Measurements from ENCODE around the gene AGAP1. TPM values are rescaled to one million over a fixed set of nuclear protein-coding genes. Genes with fewer than 3 reads are reported as not detected.

The AGAP1 gene
- total RNA-seq, 1 donor from 2014 or later, result 54.7 TPM

DNA sequence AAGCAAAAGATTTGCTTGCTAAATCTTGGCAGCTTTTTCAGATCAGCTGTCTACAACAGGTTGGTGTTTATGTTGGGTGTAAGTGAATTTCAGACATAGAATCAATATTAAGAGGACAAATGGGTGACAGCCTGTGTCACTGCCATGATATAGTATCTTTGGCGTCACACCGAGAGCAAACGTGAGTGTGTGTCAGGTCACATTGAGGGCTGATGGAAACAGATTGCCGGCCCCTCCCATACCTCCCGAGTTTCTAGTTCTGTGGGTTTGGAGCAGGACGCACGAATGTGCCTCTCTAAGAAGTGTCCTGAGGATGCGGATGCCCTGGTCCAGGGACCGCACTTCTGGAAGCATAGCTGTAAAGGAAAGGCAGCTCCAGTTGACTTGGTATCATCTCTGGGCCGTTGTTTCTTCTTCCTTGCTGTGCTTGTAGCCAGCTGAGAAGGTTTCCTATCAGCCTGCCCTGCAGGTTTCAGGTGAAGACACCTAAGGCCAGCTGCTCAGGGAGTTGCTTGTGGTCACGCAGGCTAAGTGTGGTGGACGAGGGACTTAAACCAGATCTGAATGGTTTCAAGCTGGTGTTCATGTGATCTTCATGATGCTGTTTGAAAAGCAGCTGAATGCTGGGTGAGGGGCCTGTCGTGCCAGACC is 6.4 kb downstream of the AGAP1 start:
- no peak for DNase-seq (ENCODE audit: low read depth, low spot score)
- Mint-ChIP-seq H3K4me1 (peaks cover 84% of the 10 kb centered on the region), H3K27ac (ENCODE audit: unreplicated experiment) (no peak overlapping the region), H3K4me3 (no peak overlapping the region), H3K9me3 (no peaks in the 10 kb centered on the region), H3K27me3 (ENCODE audit: low read depth) (no peaks in the 10 kb centered on the region), H3K36me3 (ENCODE audit: low read depth) (no peaks in the 10 kb centered on the region)
- TF ChIP-seq, protein P1, sequence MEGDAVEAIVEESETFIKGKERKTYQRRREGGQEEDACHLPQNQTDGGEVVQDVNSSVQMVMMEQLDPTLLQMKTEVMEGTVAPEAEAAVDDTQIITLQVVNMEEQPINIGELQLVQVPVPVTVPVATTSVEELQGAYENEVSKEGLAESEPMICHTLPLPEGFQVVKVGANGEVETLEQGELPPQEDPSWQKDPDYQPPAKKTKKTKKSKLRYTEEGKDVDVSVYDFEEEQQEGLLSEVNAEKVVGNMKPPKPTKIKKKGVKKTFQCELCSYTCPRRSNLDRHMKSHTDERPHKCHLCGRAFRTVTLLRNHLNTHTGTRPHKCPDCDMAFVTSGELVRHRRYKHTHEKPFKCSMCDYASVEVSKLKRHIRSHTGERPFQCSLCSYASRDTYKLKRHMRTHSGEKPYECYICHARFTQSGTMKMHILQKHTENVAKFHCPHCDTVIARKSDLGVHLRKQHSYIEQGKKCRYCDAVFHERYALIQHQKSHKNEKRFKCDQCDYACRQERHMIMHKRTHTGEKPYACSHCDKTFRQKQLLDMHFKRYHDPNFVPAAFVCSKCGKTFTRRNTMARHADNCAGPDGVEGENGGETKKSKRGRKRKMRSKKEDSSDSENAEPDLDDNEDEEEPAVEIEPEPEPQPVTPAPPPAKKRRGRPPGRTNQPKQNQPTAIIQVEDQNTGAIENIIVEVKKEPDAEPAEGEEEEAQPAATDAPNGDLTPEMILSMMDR (conservative IDR thresholded peaks at IDR 0.05), result no peak

DNA sequence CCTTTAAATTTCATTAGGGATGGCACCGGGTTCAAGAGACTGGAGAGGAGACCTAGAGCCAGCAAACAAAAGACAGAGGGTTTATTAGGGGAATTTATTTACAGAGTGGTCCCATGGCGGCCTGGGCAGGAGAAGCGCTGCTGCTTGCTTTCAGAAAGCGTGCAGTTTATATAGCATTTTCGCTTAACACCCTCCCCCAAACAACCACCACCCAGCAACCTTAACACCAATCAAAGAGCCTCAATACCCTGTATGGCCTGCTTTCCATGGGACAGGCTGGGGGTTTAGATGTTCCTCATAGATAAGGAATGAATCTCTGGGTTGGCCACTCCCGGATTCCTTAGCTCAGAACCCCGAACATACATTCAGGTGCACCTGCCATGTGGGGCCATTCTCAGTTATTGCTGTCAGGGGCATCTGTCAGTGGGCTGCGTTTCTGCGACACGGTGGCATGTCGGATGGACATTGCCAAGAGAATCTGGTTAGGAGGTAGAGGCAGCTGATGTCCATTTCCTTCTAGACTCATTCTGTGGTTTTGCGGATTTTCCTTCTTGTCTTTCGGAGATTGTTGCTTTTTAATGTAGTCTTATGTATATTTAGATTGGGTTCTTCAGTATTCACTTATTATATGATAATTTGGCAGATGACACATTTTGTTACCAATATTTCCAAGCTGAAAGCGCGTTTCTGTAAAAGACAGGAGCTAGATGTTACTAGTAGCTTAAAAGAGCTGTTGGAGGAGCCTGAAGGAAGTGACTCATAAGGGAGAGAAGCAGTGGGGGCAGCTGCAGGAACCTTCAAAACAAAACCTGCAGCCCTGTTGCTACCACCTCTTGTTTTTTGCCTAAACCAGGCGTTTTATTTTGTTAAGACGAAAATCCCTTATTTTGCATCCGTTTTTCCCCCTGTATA is 7.2 kb downstream of the AGAP1 start:
- no peak overlapping the region for H3K27ac Mint-ChIP-seq (ENCODE audit: unreplicated experiment)
- no peaks in the 10 kb centered on the region for H3K9me3 Mint-ChIP-seq
- H3K36me3 Mint-ChIP-seq (ENCODE audit: low read depth), result no peaks in the 10 kb centered on the region
- TF ChIP-seq, protein P1 (conservative IDR thresholded peaks at IDR 0.05), result no peak
- H3K4me3 Mint-ChIP-seq, result peak overlapping the region; percentile 71
- no peak for DNase-seq (ENCODE audit: low read depth, low spot score)
- H3K27me3 Mint-ChIP-seq (ENCODE audit: low read depth), result no peaks in the 10 kb centered on the region
- H3K4me1 Mint-ChIP-seq, result peaks cover 81% of the 10 kb centered on the region

DNA sequence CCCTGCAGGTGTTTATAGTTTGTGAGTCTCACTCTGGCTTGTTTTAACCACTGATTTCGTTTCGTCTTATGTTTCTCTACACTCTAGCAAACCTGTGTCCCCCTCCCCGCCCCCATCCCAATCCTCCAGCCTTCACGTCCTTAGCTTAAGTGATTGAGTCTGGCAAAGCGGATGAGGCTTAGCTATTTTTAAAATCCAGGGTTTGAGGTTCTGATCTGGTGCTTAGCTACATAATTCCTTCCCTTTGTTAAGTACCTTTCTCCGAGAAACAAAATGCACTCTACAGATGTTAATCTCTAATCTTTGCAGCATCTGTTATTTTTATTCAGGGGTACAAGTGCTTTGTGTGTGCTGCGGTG is 7.8 kb downstream of the AGAP1 start:
- TF ChIP-seq, protein P1 (conservative IDR thresholded peaks at IDR 0.05), result no peak
- no peaks in the 10 kb centered on the region for H3K27me3 Mint-ChIP-seq (ENCODE audit: low read depth)
- H3K9me3 Mint-ChIP-seq, result no peaks in the 10 kb centered on the region
- DNase-seq (ENCODE audit: low read depth, low spot score), result no peak
- H3K4me1 Mint-ChIP-seq, result peaks cover 79% of the 10 kb centered on the region
- no peak overlapping the region for H3K27ac Mint-ChIP-seq (ENCODE audit: unreplicated experiment)
- H3K4me3 Mint-ChIP-seq, result no peak overlapping the region
- no peaks in the 10 kb centered on the region for H3K36me3 Mint-ChIP-seq (ENCODE audit: low read depth)

DNA sequence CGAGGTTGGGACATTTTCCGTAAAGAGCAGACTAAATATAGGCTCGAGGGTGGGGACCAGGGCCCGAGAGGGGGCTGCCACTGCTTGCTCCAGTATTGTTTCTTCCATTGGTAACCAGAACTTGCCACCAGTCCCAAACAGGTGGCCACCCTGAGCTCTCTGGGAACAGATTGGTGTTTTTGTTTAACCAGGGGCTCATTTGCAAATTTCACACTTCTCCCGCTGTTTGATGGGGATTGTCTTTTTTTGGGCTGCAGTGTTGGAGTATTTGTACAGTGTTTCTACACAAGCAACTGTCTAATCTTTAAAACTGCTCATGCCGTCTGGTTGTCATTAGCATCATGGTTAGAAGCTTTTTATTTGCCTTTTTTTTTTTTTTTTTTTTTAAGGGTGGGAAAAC is 8.5 kb downstream of the AGAP1 start:
- H3K27me3 Mint-ChIP-seq (ENCODE audit: low read depth), result no peaks in the 10 kb centered on the region
- H3K36me3 Mint-ChIP-seq (ENCODE audit: low read depth), result peaks cover 3% of the 10 kb centered on the region
- TF ChIP-seq, protein P1 (conservative IDR thresholded peaks at IDR 0.05), result no peak
- H3K4me3 Mint-ChIP-seq, result no peak overlapping the region
- DNase-seq (ENCODE audit: low read depth, low spot score), result no peak
- peaks cover 80% of the 10 kb centered on the region for H3K4me1 Mint-ChIP-seq
- peak overlapping the region; percentile 30 for H3K27ac Mint-ChIP-seq (ENCODE audit: unreplicated experiment)
- no peaks in the 10 kb centered on the region for H3K9me3 Mint-ChIP-seq

DNA sequence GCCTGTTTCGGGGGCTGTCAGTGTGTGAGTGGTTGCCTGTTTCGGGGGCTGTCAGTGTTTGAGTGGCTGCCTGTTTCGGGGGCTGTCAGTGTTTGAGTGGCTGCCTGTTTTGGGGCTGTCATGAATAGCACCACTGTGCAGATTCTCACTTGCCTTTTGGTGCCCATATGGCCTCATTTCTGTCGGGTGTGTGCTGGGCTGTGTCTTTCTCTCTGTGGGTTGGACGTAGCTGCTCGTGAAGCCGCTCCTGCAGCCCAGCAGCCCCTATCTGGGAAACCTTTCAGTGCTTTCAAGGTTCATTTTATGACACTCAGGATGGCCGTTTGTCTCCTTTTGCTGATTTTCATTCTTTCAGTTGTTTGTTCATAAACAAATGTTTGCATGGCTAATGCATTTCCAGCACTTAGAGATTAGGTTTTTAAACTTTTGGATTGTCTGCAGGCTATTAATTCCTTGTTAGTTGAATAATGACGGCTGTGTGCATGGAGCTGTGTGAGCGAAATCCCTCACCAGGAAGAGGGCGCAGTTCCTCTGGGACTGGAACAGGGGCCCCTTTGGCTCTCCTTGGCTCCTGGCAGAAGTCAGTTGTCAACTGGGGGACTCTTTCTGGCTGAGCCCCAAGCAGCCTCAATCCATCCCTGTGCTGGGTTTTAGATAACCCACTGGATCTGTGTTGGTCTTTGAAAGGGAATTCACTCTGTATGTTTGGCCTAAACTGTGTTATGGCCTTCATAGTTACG is 10.8 kb downstream of the AGAP1 start:
- TF ChIP-seq, protein P1 (conservative IDR thresholded peaks at IDR 0.05), result no peak
- Mint-ChIP-seq H3K27ac (ENCODE audit: unreplicated experiment) (peak overlapping the region; percentile 96), H3K4me3 (peak overlapping the region; percentile 36), H3K9me3 (no peaks in the 10 kb centered on the region), H3K4me1 (peaks cover 67% of the 10 kb centered on the region), H3K27me3 (ENCODE audit: low read depth) (no peaks in the 10 kb centered on the region), H3K36me3 (ENCODE audit: low read depth) (peaks cover 6% of the 10 kb centered on the region)
- no peak for DNase-seq (ENCODE audit: low read depth, low spot score)

Data from neural crest cell (in vitro differentiated cells).